Spleen (tissue), 7 donors: ENCODE results near the gene TTYH1.

Experiments used
- POLR2A ChIP-seq, 3 donors: fragments of 450-650 bp; IDR thresholded peaks; one replicate each; pipeline ENCODE4 v1.5.1; 2017; ENCODE audit warnings: antibody characterized with exemption in 3 of 3, mild to moderate bottlenecking in 1 of 3
- POLR2AphosphoS5 ChIP-seq, 3 donors: sonication (generic); formaldehyde crosslinking; IDR thresholded peaks; one replicate each; pipeline ENCODE4 v1.5.1; 2017; ENCODE audit warnings: antibody characterized with exemption in 3 of 3
- TF ChIP-seq, protein P1 (sequence below), 11 experiments: fragments of 200-600 bp in 7 of 11; fragments of 450-650 bp in 4 of 11; sonication (generic) in 4 of 11; IDR thresholded peaks in 8 of 11; conservative IDR thresholded peaks in 3 of 11; 1 replicate in 7 of 11; 2 replicates in 4 of 11; pipeline versions ENCODE4 v1.4.0 to v1.8.0; 2016 to 2021; ENCODE audit warnings: antibody characterized with exemption in 11 of 11, inconsistent platforms in 4 of 11, mild to moderate bottlenecking in 1 of 11
- donor health status: DM: no; HTN: no; CAD: no; lungs with moderate emphysema.
- donor health status: DM: no; HTN: no; CAD: no.
- donor health status: DM: no; HTN: no; CAD: no.

- TF ChIP-seq, protein P1, sequence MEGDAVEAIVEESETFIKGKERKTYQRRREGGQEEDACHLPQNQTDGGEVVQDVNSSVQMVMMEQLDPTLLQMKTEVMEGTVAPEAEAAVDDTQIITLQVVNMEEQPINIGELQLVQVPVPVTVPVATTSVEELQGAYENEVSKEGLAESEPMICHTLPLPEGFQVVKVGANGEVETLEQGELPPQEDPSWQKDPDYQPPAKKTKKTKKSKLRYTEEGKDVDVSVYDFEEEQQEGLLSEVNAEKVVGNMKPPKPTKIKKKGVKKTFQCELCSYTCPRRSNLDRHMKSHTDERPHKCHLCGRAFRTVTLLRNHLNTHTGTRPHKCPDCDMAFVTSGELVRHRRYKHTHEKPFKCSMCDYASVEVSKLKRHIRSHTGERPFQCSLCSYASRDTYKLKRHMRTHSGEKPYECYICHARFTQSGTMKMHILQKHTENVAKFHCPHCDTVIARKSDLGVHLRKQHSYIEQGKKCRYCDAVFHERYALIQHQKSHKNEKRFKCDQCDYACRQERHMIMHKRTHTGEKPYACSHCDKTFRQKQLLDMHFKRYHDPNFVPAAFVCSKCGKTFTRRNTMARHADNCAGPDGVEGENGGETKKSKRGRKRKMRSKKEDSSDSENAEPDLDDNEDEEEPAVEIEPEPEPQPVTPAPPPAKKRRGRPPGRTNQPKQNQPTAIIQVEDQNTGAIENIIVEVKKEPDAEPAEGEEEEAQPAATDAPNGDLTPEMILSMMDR (IDR thresholded peaks at IDR 0.05 in 8 of 11, conservative IDR thresholded peaks at IDR 0.05 in 3 of 11), result no peak
- TF ChIP-seq POLR2A (IDR thresholded peaks at IDR 0.05) (no peak), POLR2AphosphoS5 (IDR thresholded peaks at IDR 0.05) (peak in 2 of 3 donors; percentile 23 to 47)
Measured at GRCh38 chr19:54436031-54436523, 20.8 kb downstream of the TTYH1 start.
